ENCODE data around the gene GRM1.

- TF ChIP-seq, protein P1, sequence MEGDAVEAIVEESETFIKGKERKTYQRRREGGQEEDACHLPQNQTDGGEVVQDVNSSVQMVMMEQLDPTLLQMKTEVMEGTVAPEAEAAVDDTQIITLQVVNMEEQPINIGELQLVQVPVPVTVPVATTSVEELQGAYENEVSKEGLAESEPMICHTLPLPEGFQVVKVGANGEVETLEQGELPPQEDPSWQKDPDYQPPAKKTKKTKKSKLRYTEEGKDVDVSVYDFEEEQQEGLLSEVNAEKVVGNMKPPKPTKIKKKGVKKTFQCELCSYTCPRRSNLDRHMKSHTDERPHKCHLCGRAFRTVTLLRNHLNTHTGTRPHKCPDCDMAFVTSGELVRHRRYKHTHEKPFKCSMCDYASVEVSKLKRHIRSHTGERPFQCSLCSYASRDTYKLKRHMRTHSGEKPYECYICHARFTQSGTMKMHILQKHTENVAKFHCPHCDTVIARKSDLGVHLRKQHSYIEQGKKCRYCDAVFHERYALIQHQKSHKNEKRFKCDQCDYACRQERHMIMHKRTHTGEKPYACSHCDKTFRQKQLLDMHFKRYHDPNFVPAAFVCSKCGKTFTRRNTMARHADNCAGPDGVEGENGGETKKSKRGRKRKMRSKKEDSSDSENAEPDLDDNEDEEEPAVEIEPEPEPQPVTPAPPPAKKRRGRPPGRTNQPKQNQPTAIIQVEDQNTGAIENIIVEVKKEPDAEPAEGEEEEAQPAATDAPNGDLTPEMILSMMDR (conservative IDR thresholded peaks at IDR 0.05): no peak
- TF ChIP-seq ZFX (IDR thresholded peaks at IDR 0.05): no peak
Measured at GRCh38 chr6:146212781-146213180, 183.9 kb downstream of the GRM1 start.

All from C4-2B (cell line).